ENCODE data around the gene DIRAS2. TPM values are rescaled to one million over a fixed set of nuclear protein-coding genes. Genes with fewer than 3 reads are reported as not detected.

Gene DIRAS2
- polyA plus RNA-seq, 1 donor (not counting 4 experiments of a cell fraction or from before 2014, with no cell fraction given) = not detected

GRCh38 chr9:90641884-90642487 is 638 bp downstream of the DIRAS2 start:
- H3K9me3 ChIP-seq (ENCODE audit: control insufficient read depth, low read depth, low read length) = no peaks in the 10 kb centered on the region
- no peak for DNase-seq (ENCODE audit: low read depth, low spot score)
- H3K27ac ChIP-seq (ENCODE audit: control insufficient read depth, insufficient read depth, low read length) = no peak overlapping the region
- H3K4me2 ChIP-seq (ENCODE audit: control insufficient read depth, extremely low read depth, insufficient read depth, low read depth, low read length) = peak overlapping the region; percentile 85
- H3K4me1 ChIP-seq (ENCODE audit: control insufficient read depth, extremely low read depth, insufficient read depth, low read length) = peaks cover 4% of the 10 kb centered on the region
- H2AFZ ChIP-seq (ENCODE audit: control insufficient read depth, low read length) = no peak overlapping the region
- no peak overlapping the region for H3K9ac ChIP-seq (ENCODE audit: control insufficient read depth, extremely low read depth, insufficient read depth, low read length)
- no peak for FAIRE-seq
- TF ChIP-seq EZH2 (IDR thresholded peaks at IDR 0.05; ENCODE audit: low read length) (no peak), CTCF (optimal IDR thresholded peaks at IDR 0.05 in 1 of 3, IDR thresholded peaks at IDR 0.05 in 1 of 3, conservative IDR thresholded peaks at IDR 0.05 in 1 of 3; ENCODE audit: extremely low read depth in 1 of 3, insufficient read depth in 2 of 3, low read length in 3 of 3) (no peak)
- no peaks in the 10 kb centered on the region for H3K36me3 ChIP-seq (ENCODE audit: control insufficient read depth in 2 of 2, extremely low read depth in 1 of 2, insufficient read depth in 2 of 2, low read length in 2 of 2)
- H3K79me2 ChIP-seq (ENCODE audit: control insufficient read depth, insufficient read depth, low read length) = no peaks in the 10 kb centered on the region
- no peaks in the 10 kb centered on the region for H4K20me1 ChIP-seq (ENCODE audit: control insufficient read depth, extremely low read depth, insufficient read depth, low read length)
- dilution Hi-C loops (cut with MboI; ENCODE audit: extremely low pct_ligation_motif_present, low sequenced_read_pairs) = no loop called here
- H3K27me3 ChIP-seq (ENCODE audit: control insufficient read depth, extremely low read depth, insufficient read depth, low read length) = peaks cover 41% of the 10 kb centered on the region
- peak overlapping the region in 1 of 3 experiments; percentile 65 for H3K4me3 ChIP-seq (ENCODE audit: control insufficient read depth in 2 of 3, extremely low read depth in 1 of 3, insufficient read depth in 2 of 3, low read depth in 1 of 3, low read length in 3 of 3)
- H3K9me1 ChIP-seq (ENCODE audit: control insufficient read depth, extremely low read depth, insufficient read depth, low read length) = no peaks in the 10 kb centered on the region

GRCh38 chr9:90641086-90641485 is 1.5 kb downstream of the DIRAS2 start:
- dilution Hi-C loops (cut with MboI; ENCODE audit: extremely low pct_ligation_motif_present, low sequenced_read_pairs) = no loop called here
- H3K27ac ChIP-seq (ENCODE audit: control insufficient read depth, insufficient read depth, low read length) = no peak overlapping the region
- H2AFZ ChIP-seq (ENCODE audit: control insufficient read depth, low read length) = no peak overlapping the region
- no peak overlapping the region for H3K9ac ChIP-seq (ENCODE audit: control insufficient read depth, extremely low read depth, insufficient read depth, low read length)
- no peak overlapping the region for H3K4me3 ChIP-seq (ENCODE audit: control insufficient read depth in 2 of 3, extremely low read depth in 1 of 3, insufficient read depth in 2 of 3, low read depth in 1 of 3, low read length in 3 of 3)
- H4K20me1 ChIP-seq (ENCODE audit: control insufficient read depth, extremely low read depth, insufficient read depth, low read length) = no peaks in the 10 kb centered on the region
- H3K9me3 ChIP-seq (ENCODE audit: control insufficient read depth, low read depth, low read length) = no peaks in the 10 kb centered on the region
- DNase-seq (ENCODE audit: low read depth, low spot score) (no peak), FAIRE-seq (no peak)
- peaks cover 4% of the 10 kb centered on the region for H3K4me1 ChIP-seq (ENCODE audit: control insufficient read depth, extremely low read depth, insufficient read depth, low read length)
- H3K4me2 ChIP-seq (ENCODE audit: control insufficient read depth, extremely low read depth, insufficient read depth, low read depth, low read length) = no peak overlapping the region
- H3K36me3 ChIP-seq (ENCODE audit: control insufficient read depth in 2 of 2, extremely low read depth in 1 of 2, insufficient read depth in 2 of 2, low read length in 2 of 2) = no peaks in the 10 kb centered on the region
- no peaks in the 10 kb centered on the region for H3K9me1 ChIP-seq (ENCODE audit: control insufficient read depth, extremely low read depth, insufficient read depth, low read length)
- H3K79me2 ChIP-seq (ENCODE audit: control insufficient read depth, insufficient read depth, low read length) = no peaks in the 10 kb centered on the region
- peaks cover 41% of the 10 kb centered on the region for H3K27me3 ChIP-seq (ENCODE audit: control insufficient read depth, extremely low read depth, insufficient read depth, low read length)
- TF ChIP-seq EZH2 (IDR thresholded peaks at IDR 0.05; ENCODE audit: low read length) (no peak), CTCF (optimal IDR thresholded peaks at IDR 0.05 in 1 of 3, IDR thresholded peaks at IDR 0.05 in 1 of 3, conservative IDR thresholded peaks at IDR 0.05 in 1 of 3; ENCODE audit: extremely low read depth in 1 of 3, insufficient read depth in 2 of 3, low read length in 3 of 3) (no peak)

Measured in keratinocyte (primary cell).